ENCODE data around the gene SSRP1. TPM values are rescaled to one million over a fixed set of nuclear protein-coding genes. Genes with fewer than 3 reads are reported as not detected.
A peak's percentile ranks its signal among the peaks of the same experiment; 100 is the strongest.

SSRP1 gene
- polyA plus RNA-seq, 1 experiment: 113 TPM

DNA sequence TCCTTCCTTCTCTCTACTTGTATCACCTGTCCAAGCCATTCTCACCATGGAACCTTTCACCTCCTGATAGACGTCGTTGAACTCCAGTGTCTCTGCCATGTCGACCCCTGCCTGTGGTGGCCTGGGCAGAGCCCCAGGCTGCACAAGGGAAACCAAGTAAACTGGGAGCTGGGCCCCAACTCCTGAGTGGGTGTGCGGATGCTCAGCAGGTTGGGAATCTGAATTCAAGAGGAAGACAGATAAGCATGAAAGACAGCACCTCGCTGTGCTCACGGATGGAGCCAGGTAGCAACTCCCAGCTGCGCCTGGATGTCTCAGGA, 709 bp downstream of the SSRP1 start:
- Histone ChIP-seq H3K27me3 (ENCODE audit: control insufficient read depth, insufficient read depth, low read length) (peaks cover 13% of the 10 kb centered on the region), H3K4me3 (ENCODE audit: low read depth, low read length) (peak overlapping the region; percentile 78), H3K27ac (ENCODE audit: low read depth, low read length) (peak overlapping the region; percentile 39), H3K9me3 (ENCODE audit: control insufficient read depth, insufficient read depth, low read length) (no peaks in the 10 kb centered on the region; the same call in 1 of the 2 replicates)
- DNase-seq (ENCODE audit: low read depth, low spot score): no peak
- CTCF ChIA-PET: interaction anchor here (0.8 to 2.3 kb wide), 4 partner anchors 10 to 192 kb away, joined by 3 to 7 read pairs (median 5); partner anchors contain the start of gene TNKS1BP1
- POLR2A ChIA-PET: interaction anchor here (0.5 to 2.6 kb wide), 3 partner anchors 9 to 62 kb away, joined by 3 to 14 read pairs (median 6); partner anchors contain the start of gene TNKS1BP1
- no peak for TF ChIP-seq CTCF (IDR thresholded peaks at IDR 0.05; ENCODE audit: low read depth, low read length)

DNA sequence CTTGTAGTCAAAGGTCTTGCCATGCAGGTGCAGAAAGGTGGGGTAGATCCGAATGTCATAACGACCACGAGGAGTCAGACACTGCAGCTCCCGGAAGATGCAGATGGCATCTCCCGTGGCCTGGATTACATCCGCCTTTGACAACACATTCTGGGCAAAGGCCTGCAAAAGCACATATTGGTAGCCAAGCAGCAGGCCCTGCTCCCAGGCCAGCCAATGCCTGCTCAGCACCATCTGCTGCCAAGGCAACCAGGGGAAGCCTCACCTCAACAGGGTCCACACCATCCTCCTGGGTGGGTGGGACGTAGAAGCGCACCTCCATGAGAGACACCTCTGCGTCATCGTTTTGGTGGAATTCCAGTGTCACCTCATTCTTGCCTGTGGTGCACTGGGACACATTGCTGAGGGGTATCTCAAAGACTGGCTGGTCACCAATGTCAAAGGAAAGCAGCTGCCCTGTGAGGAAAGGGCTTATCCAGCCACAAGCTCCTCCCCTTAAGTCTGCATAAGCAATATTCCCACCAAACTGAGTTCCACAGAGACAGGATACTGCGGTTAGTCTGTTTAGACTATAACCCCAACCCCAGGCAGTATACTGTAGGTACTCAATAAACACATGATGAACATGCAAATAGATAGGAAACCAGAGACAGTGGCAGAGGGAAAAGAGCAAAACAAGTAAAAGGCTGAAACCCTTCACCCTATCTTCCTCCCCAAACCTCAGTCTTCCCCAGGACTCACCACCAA, 2.8 kb downstream of the SSRP1 start:
- CTCF ChIA-PET: no interaction called here
- no peak overlapping the region for H3K27ac ChIP-seq (ENCODE audit: low read depth, low read length)
- H3K9me3 ChIP-seq (ENCODE audit: control insufficient read depth, insufficient read depth, low read length): no peaks in the 10 kb centered on the region; the same call in 1 of the 2 replicates
- POLR2A ChIA-PET: no interaction called here
- H3K27me3 ChIP-seq (ENCODE audit: control insufficient read depth, insufficient read depth, low read length): no peaks in the 10 kb centered on the region
- TF ChIP-seq CTCF (IDR thresholded peaks at IDR 0.05; ENCODE audit: low read depth, low read length): no peak
- H3K4me3 ChIP-seq (ENCODE audit: low read depth, low read length): no peak overlapping the region
- DNase-seq (ENCODE audit: low read depth, low spot score): no peak

DNA sequence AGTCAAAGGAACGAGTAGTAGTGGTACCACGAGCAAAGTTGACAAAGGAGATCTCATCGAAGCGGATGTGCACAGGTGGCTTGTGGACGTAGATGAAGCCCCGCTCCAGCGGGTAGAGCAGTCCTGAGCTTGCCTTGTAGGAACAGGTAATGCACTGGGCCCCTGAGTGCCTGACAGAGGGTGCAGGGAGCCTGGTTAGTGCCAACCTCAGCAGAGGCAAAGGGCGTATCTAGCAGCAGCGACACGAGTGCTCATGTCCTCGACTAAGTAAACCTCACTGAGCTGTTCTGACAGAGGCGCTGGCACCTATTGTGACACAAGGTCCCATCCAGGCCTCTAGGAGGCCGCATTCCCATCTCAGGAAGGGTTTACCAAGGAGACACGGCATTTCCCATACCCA, 4.0 kb downstream of the SSRP1 start:
- Histone ChIP-seq H3K27ac (ENCODE audit: low read depth, low read length) (no peak overlapping the region), H3K9me3 (ENCODE audit: control insufficient read depth, insufficient read depth, low read length) (no peaks in the 10 kb centered on the region; the same call in 1 of the 2 replicates), H3K4me3 (ENCODE audit: low read depth, low read length) (no peak overlapping the region), H3K27me3 (ENCODE audit: control insufficient read depth, insufficient read depth, low read length) (no peaks in the 10 kb centered on the region)
- ChIA-PET POLR2A (no interaction called here), CTCF (no interaction called here)
- TF ChIP-seq CTCF (IDR thresholded peaks at IDR 0.05; ENCODE audit: low read depth, low read length): no peak
- DNase-seq (ENCODE audit: low read depth, low spot score): no peak

DNA sequence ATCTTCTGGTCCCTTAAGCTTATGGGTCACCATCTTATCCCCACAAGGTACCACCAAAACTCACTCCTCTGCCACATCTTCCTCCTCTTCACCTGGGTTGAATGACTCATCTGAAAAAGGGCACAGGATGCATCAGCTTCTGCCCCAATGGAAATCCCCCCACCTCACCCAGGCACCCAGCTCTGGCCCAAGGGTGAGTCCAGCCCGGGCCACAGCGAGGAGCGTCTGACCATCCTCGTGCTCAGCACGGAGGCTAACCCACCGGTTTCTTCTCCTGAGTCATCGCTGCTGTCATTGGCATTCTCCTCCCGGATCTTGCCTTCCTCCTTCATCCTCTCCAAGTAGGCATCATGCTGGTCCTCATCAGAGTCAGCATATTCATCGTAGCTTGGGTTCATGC, 5.7 kb downstream of the SSRP1 start:
- H3K27ac ChIP-seq (ENCODE audit: low read depth, low read length): no peak overlapping the region
- ChIA-PET POLR2A (no interaction called here), CTCF (no interaction called here)
- TF ChIP-seq CTCF (IDR thresholded peaks at IDR 0.05; ENCODE audit: low read depth, low read length): no peak
- no peak for DNase-seq (ENCODE audit: low read depth, low spot score)
- H3K27me3 ChIP-seq (ENCODE audit: control insufficient read depth, insufficient read depth, low read length): no peaks in the 10 kb centered on the region
- H3K4me3 ChIP-seq (ENCODE audit: low read depth, low read length): no peak overlapping the region
- H3K9me3 ChIP-seq (ENCODE audit: control insufficient read depth, insufficient read depth, low read length): no peaks in the 10 kb centered on the region

DNA sequence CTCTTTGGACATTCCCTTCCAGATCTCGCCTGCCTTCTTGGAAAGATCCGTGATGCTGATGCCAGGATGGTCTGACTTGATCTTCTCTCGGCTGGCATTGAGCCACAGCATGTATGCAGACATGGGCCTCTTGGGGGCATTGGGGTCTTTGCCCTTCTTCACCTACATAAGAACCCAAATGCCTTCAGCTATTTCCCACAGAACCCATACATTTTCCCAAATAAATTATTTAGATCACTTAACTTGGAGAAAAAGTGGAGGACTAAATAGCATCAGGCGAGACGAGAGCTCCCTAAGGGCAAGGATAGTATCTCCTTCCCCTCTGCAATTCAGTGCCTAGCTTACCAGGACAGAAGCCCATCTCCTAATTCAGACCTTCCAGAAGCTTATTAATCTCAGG, 8.0 kb downstream of the SSRP1 start:
- Histone ChIP-seq H3K9me3 (ENCODE audit: control insufficient read depth, insufficient read depth, low read length) (no peaks in the 10 kb centered on the region; the same call in 1 of the 2 replicates), H3K27me3 (ENCODE audit: control insufficient read depth, insufficient read depth, low read length) (no peaks in the 10 kb centered on the region), H3K4me3 (ENCODE audit: low read depth, low read length) (no peak overlapping the region), H3K27ac (ENCODE audit: low read depth, low read length) (no peak overlapping the region)
- CTCF ChIA-PET: interaction anchor here (1.0 to 1.7 kb wide), 2 partner anchors 21 to 78 kb away, joined by 3 to 4 read pairs; no protein-coding TSS in a partner anchor
- POLR2A ChIA-PET: no interaction called here
- no peak for DNase-seq (ENCODE audit: low read depth, low spot score)
- TF ChIP-seq CTCF (IDR thresholded peaks at IDR 0.05; ENCODE audit: low read depth, low read length): no peak
